BJ (cell line): ENCODE results near the gene NOD1. TPM values are rescaled to one million over a fixed set of nuclear protein-coding genes. Genes with fewer than 3 reads are reported as not detected.
A peak's percentile ranks its signal among the peaks of the same experiment; 100 is the strongest.
"Not testable (repeated sequence)": the region's sequence is repeated elsewhere in the genome, so short reads cannot be mapped to it uniquely, and the experiment has no call there.

Experiments used
- CTCF ChIA-PET: fragments of 350-600 bp; formaldehyde crosslinking; extraction: SDS; loops from one replicate; lab custom pipeline; 2021; ENCODE audit warnings: antibody characterized with exemption, inconsistent platforms; lab: Yijun Ruan, JAX
- POLR2A ChIA-PET: fragments of 300-600 bp; sonication (Branson Sonifier 250); formaldehyde crosslinking; extraction: SDS; loops from one replicate; lab custom pipeline; 2021; ENCODE audit warnings: antibody characterized with exemption; lab: Charles Lee
- DNase-seq: peaks from one replicate; pipeline ENCODE4 v3.0.0-alpha.2; 2011; ENCODE audit warnings: low read depth
- H3K27me3 ChIP-seq: 2 replicates; pipeline ENCODE4 v1.6.0; 2011; ENCODE audit warnings: low read length; ENCODE audit not compliant: control insufficient read depth, insufficient read depth
- H3K36me3 ChIP-seq: 2 replicates; pipeline ENCODE4 v1.5.1; 2011; ENCODE audit warnings: low read length; ENCODE audit not compliant: control insufficient read depth, insufficient read depth
- H3K4me3 ChIP-seq: 2 replicates; pipeline ENCODE4 v1.5.1; 2011; ENCODE audit warnings: low read depth, mild to moderate bottlenecking, control low read depth, low read length
- polyA plus RNA-seq: library from polyadenylated mRNA; depleted of rRNA; stranded (reverse); fragments of >200 nt; gene quantifications from 2 replicates; pipeline ENCODE4 v1.2.3, GENCODE V29; 2011
- TF ChIP-seq, protein P1 (sequence below): IDR thresholded peaks from 2 replicates; pipeline ENCODE4 v1.5.1; 2011; ENCODE audit warnings: low read depth, mild to moderate bottlenecking, control low read depth, inconsistent platforms, low read length, moderate library complexity; ENCODE audit not compliant: insufficient read depth

Gene NOD1
- polyA plus RNA-seq, 1 experiment: 3.3 TPM

DNA sequence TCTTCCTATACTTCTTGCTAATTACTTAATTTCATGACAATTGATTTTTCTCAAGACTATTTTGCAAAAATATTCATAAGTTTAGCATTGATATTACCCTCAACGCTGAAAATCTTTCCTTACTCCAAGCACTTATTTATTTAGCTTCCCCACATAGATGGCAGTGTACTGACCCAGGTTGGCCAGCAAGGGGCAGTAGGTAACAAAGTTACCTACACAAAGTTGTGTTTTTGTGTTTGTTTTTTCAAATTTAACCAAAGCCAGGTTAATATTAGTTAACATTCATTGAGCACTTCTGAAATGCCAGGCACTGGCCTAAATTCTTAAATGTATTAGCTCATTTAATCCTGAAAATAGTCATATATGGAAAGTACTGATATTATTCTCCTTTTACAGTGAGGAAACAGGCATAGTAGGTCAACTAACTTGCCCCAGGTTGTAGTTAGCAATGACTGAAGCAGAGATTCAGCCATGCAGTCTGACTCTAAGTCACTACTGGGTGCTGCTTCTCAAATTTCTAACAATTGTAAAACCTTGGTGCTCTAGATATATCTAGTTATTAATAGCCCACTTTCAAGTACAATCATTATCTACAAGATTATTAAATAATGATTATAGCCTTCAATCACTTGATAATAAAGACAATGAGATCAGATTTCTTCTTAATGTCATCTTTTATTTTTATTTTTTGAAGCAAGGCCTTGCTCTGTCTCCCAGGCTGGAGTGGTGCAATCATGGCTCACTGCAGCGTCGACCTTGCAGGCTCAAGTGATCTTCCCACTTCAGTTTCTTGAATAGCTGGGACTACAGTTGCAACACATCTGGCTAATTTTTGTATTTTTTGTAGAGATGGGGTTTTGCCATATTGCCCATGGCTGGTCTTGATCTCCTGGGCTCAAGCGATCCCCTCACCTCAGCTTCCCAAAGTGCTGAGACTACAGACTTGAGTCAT lies 31.8 kb upstream of the NOD1 start:
- CTCF ChIA-PET: interaction anchor here (0.7 to 4.9 kb wide), 19 partner anchors 9 to 237 kb away, joined by 3 to 77 read pairs (median 6); no protein-coding TSS in a partner anchor
- Histone ChIP-seq H3K36me3 (no peaks in the 10 kb centered on the region), H3K27me3 (no peaks in the 10 kb centered on the region), H3K4me3 (no peak overlapping the region)
- POLR2A ChIA-PET: no interaction called here
- DNase-seq: no peak
- TF ChIP-seq, protein P1, sequence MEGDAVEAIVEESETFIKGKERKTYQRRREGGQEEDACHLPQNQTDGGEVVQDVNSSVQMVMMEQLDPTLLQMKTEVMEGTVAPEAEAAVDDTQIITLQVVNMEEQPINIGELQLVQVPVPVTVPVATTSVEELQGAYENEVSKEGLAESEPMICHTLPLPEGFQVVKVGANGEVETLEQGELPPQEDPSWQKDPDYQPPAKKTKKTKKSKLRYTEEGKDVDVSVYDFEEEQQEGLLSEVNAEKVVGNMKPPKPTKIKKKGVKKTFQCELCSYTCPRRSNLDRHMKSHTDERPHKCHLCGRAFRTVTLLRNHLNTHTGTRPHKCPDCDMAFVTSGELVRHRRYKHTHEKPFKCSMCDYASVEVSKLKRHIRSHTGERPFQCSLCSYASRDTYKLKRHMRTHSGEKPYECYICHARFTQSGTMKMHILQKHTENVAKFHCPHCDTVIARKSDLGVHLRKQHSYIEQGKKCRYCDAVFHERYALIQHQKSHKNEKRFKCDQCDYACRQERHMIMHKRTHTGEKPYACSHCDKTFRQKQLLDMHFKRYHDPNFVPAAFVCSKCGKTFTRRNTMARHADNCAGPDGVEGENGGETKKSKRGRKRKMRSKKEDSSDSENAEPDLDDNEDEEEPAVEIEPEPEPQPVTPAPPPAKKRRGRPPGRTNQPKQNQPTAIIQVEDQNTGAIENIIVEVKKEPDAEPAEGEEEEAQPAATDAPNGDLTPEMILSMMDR: peak; percentile 84

DNA sequence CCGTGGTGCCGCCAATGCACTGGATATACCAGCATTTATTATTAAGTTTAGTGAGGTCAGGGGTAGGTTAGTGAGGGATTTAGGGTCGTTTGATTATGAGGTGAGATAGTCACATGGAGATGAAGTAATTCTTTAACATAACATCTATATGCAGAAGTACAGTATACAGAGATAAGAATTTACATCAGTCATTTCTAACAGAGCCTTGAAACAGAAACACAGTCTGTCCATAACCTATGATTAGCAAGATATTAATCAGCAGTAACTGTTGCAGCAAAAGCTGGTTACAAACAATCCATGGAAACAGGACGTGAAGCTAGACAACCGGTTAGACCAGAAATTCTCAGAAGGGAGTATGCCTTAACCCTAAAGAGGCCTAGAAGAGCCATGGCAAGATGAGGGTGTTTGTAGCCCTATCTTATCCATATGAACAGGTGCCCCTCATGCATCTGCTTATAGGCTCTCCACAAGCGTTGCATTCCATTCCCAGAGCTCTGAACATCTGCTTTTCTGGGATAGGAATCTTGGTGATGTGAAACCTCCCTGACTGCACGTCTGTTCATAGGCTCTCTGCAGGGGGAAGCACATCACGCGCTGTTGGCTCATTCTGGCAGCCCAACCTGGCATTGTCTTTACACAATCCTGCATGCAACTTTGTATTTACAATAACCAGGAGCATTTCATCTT lies 30.7 kb upstream of the NOD1 start:
- H3K36me3 ChIP-seq, DNase-seq, H3K4me3 ChIP-seq, POLR2A ChIA-PET, H3K27me3 ChIP-seq: not testable (repeated sequence)
- CTCF ChIA-PET: interaction anchor here (0.9 to 4.9 kb wide), 15 partner anchors 8 to 234 kb away, joined by 3 to 77 read pairs (median 7); no protein-coding TSS in a partner anchor

DNA sequence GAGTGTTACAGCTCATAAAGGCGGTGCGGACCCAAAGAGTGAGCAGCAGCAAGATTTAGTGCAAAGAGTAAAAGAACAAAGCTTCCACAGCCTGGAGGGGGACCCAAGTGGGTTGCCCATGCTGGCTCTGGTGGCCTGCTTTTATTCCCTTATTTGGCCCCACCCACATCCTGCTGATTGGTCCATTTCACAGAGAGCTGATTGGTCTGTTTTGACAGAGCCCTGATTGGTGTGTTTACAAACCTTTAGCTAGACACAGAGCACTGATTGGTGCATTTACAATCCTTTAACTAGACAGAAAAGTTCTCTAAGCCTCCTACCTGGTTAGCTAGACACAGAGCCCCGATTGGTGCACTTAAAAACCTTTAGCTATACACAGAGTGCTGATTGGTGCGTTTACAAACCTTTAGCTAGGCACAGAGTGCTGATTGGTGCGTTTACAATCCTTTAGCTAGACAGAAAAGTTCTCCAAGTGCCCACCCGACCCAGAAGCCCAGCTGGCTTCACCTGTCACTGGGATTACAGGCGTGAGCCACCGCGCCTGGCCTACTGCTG lies 28.8 kb upstream of the NOD1 start:
- DNase-seq, H3K27me3 ChIP-seq, H3K36me3 ChIP-seq, H3K4me3 ChIP-seq, POLR2A ChIA-PET: not testable (repeated sequence)
- CTCF ChIA-PET: interaction anchor here (1.0 to 2.6 kb wide), 2 partner anchors 17 to 56 kb away, joined by 3 to 19 read pairs; no protein-coding TSS in a partner anchor

DNA sequence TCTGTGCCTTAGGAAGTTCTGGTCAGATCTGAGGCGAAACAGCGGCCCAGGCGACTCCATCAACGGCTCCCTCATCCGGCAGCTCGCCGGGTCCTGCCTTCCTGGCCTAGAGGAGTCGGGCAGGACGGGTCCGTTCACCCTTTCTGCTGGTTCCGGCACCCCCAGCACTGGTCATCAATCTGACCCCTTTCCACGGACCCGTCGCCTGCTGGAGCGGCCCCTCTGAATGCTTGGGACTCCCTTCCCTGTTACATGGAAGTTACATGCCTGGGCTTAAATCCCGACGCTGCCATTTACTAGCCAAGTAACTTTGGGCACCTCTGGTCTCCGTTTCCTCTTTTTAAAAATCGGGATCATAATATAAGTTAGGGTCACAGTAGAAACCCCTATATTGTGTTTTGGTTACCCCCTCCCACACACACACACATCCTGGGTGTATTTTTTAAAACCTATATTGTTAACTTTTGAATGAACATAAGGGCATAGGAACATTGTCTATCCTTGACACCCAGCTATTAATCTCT lies 26.7 kb upstream of the NOD1 start:
- Histone ChIP-seq H3K36me3 (no peaks in the 10 kb centered on the region), H3K27me3 (no peaks in the 10 kb centered on the region), H3K4me3 (peak overlapping the region; percentile 61)
- TF ChIP-seq, protein P1: peak; percentile 22; the same call in 1 of the 2 replicates
- ChIA-PET CTCF (interaction anchor here (0.7 kb wide), 1 partner anchor 58 kb away, joined by 3 read pairs; no protein-coding TSS in a partner anchor), POLR2A (no interaction called here)
- DNase-seq: no peak

DNA sequence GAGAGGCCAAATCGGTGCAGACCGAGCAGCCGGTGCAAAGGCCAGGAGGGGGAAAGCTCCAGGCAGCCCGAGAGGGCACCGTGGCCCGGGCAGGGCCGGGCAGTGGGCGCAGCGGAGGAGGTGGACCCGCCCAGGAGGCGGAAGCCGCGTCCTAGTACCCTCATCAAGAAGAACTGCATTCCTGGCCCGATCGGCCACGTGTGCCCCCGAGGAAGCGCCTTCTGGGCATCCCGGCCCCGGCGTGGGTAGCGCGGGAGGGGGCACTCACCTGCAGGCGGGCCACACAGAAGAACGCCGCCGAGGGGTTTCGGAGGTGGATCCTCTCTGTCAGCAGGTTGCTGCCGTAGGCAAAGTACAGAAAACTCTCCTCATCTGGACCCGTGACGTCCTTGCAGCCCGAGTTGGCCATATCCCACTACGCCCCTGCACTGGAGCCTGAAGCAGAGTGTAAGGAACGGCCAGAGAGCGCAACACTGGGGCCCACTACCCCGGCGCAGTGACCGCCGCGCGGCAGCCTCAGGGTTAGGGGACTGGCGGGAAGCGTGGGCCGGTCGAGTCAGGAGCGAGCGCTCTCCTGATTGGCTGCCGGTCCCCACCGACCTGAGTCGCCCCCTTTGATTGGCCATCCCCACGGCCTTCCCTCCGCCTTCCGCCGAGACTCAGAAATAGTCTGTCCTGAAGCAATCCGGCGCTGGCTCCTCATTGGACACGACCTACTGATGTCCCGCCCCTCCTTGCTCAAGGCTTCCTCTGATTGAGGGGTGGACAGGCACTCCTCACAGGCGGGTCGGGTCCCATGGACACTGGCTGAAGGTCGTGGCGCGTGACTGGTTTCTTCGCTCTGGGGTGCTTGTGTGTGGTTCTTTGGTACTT lies 26.0 kb upstream of the NOD1 start, which contains the start of gene GGCT:
TSS of gene GGCT (minus strand) at position 529 of the 873 bp plus-strand sequence. CDS start at position 409, 120 bp downstream.
- H3K27me3 ChIP-seq: no peaks in the 10 kb centered on the region
- no peaks in the 10 kb centered on the region for H3K36me3 ChIP-seq
- peak; percentile 91 for DNase-seq
- H3K4me3 ChIP-seq: peak within 1 kb of the TSS; percentile 61
- ChIA-PET CTCF (no interaction called here), POLR2A (no interaction called here)
- TF ChIP-seq, protein P1: no peak
